ENCODE results near the gene KRTAP4-16.
"Not testable (repeated sequence)": the region's sequence is repeated elsewhere in the genome, so short reads cannot be mapped to it uniquely, and the experiment has no call there.

GRCh38 chr17:41104386-41105038 is 2.5 kb upstream of the KRTAP4-16 start:
- not testable (repeated sequence) for TF ChIP-seq EZH2 (IDR thresholded peaks at IDR 0.05; ENCODE audit: borderline replicate concordance, low read depth, low read length, severe bottlenecking)
- TF ChIP-seq, protein P1, sequence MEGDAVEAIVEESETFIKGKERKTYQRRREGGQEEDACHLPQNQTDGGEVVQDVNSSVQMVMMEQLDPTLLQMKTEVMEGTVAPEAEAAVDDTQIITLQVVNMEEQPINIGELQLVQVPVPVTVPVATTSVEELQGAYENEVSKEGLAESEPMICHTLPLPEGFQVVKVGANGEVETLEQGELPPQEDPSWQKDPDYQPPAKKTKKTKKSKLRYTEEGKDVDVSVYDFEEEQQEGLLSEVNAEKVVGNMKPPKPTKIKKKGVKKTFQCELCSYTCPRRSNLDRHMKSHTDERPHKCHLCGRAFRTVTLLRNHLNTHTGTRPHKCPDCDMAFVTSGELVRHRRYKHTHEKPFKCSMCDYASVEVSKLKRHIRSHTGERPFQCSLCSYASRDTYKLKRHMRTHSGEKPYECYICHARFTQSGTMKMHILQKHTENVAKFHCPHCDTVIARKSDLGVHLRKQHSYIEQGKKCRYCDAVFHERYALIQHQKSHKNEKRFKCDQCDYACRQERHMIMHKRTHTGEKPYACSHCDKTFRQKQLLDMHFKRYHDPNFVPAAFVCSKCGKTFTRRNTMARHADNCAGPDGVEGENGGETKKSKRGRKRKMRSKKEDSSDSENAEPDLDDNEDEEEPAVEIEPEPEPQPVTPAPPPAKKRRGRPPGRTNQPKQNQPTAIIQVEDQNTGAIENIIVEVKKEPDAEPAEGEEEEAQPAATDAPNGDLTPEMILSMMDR (IDR thresholded peaks at IDR 0.05; ENCODE audit: borderline replicate concordance, extremely low read depth, low read length, poor library complexity, severe bottlenecking), result not testable (repeated sequence)
